ENCODE data around the gene OR5B2. TPM values are rescaled to one million over a fixed set of nuclear protein-coding genes. Genes with fewer than 3 reads are reported as not detected.

The OR5B2 gene
- total and polyA plus RNA-seq, 2 experiments from 2014 or later: not detected

DNA sequence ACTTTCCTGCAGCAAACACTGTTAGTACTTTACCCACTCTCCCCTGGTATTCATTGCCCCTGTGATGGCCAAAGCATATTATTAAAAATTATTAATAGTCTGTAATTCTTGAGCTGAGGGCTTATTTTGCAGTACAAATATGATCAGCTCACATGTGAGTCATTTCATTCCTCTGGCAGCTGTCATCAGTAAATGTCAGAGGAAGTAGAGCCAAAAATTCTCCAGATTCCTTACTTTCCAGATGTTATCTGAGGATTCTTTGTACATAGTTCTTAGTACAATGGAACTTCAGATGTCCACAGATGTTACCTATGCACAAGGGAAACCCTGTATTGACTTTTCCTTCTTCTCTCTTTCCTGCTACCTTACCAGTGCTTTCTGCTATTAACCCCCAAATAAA lies 33.7 kb downstream of the OR5B2 start:
- Histone ChIP-seq H4K20me1 (replicated peaks; ENCODE audit: insufficient read depth) (no peaks in the 10 kb centered on the region), H3K27me3 (ENCODE audit: insufficient read depth) (no peaks in the 10 kb centered on the region), H3K4me1 (ENCODE audit: insufficient read depth) (no peaks in the 10 kb centered on the region), H3K27ac (ENCODE audit: low read depth) (no peak overlapping the region), H3K4me2 (no peak overlapping the region), H3K4me3 (no peak overlapping the region), H3K9me2 (ENCODE audit: insufficient read depth) (no peaks in the 10 kb centered on the region), H3K36me3 (ENCODE audit: insufficient read depth) (no peaks in the 10 kb centered on the region), H3K79me2 (replicated peaks; ENCODE audit: insufficient read depth) (no peaks in the 10 kb centered on the region), H3F3A (replicated peaks; ENCODE audit: low read depth) (no peaks in the 10 kb centered on the region), H2AFZ (no peak overlapping the region)
- Mint-ChIP-seq H3K27me3 (ENCODE audit: insufficient read depth, low read depth, poor library complexity) (no peaks in the 10 kb centered on the region), H3K36me3 (ENCODE audit: low read depth) (peaks cover 2% of the 10 kb centered on the region; the same call in 1 of the 3 replicates), H3K4me3 (no peak overlapping the region), H3K27ac (no peak overlapping the region), H3K9me3 (peaks cover 16% of the 10 kb centered on the region), H3K4me1 (no peaks in the 10 kb centered on the region)
- ATAC-seq (no peak), DNase-seq (ENCODE audit: low spot score) (no peak)
- no peak for TF ChIP-seq NANOG (IDR thresholded peaks at IDR 0.05; ENCODE audit: borderline replicate concordance)
- TF ChIP-seq ZNF331 (CRISPR knock-in tag; IDR thresholded peaks at IDR 0.05; ENCODE audit: low read depth): no peak
- TF ChIP-seq CREB1 (CRISPR knock-in tag; IDR thresholded peaks at IDR 0.05; ENCODE audit: low read depth): no peak

DNA sequence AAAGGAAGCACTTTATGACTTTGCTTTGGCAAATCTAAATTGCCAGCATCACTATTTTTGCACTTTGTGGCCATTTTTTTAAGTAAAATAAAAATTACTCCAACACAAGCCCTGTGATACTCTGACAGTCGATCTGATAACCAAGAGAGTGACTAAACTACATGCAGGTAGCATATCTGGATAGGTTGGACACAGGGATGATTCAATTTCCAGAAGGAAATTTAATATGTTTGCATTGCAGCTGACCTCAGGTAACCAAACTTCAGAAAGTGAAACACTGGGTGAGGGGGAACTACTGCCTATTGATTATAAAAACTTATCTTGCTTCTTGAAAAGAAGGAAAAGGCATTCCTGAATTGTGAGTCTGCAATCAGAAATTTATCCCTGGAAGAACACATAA lies 35.2 kb downstream of the OR5B2 start:
- H3K4me3 Mint-ChIP-seq: no peak overlapping the region
- TF ChIP-seq NANOG (IDR thresholded peaks at IDR 0.05; ENCODE audit: borderline replicate concordance): no peak
- TF ChIP-seq JUNB (IDR thresholded peaks at IDR 0.05; ENCODE audit: unreplicated experiment): no peak
- TF ChIP-seq POLR2AphosphoS5 (IDR thresholded peaks at IDR 0.05; ENCODE audit: low read depth): no peak
- TF ChIP-seq EZH2 (IDR thresholded peaks at IDR 0.05; ENCODE audit: low read depth, unreplicated experiment): no peak
- no peak for TF ChIP-seq ZNF331 (CRISPR knock-in tag; IDR thresholded peaks at IDR 0.05; ENCODE audit: low read depth)
- no peak for TF ChIP-seq STAT1 (IDR thresholded peaks at IDR 0.05; ENCODE audit: unreplicated experiment)
- TF ChIP-seq ZNF114 (CRISPR knock-in tag; IDR thresholded peaks at IDR 0.05): no peak
- TF ChIP-seq EZH2phosphoT487 (IDR thresholded peaks at IDR 0.05; ENCODE audit: unreplicated experiment): no peak
- TF ChIP-seq, protein P1, sequence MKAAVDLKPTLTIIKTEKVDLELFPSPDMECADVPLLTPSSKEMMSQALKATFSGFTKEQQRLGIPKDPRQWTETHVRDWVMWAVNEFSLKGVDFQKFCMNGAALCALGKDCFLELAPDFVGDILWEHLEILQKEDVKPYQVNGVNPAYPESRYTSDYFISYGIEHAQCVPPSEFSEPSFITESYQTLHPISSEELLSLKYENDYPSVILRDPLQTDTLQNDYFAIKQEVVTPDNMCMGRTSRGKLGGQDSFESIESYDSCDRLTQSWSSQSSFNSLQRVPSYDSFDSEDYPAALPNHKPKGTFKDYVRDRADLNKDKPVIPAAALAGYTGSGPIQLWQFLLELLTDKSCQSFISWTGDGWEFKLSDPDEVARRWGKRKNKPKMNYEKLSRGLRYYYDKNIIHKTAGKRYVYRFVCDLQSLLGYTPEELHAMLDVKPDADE (IDR thresholded peaks at IDR 0.05): no peak
- TF ChIP-seq, protein P2, sequence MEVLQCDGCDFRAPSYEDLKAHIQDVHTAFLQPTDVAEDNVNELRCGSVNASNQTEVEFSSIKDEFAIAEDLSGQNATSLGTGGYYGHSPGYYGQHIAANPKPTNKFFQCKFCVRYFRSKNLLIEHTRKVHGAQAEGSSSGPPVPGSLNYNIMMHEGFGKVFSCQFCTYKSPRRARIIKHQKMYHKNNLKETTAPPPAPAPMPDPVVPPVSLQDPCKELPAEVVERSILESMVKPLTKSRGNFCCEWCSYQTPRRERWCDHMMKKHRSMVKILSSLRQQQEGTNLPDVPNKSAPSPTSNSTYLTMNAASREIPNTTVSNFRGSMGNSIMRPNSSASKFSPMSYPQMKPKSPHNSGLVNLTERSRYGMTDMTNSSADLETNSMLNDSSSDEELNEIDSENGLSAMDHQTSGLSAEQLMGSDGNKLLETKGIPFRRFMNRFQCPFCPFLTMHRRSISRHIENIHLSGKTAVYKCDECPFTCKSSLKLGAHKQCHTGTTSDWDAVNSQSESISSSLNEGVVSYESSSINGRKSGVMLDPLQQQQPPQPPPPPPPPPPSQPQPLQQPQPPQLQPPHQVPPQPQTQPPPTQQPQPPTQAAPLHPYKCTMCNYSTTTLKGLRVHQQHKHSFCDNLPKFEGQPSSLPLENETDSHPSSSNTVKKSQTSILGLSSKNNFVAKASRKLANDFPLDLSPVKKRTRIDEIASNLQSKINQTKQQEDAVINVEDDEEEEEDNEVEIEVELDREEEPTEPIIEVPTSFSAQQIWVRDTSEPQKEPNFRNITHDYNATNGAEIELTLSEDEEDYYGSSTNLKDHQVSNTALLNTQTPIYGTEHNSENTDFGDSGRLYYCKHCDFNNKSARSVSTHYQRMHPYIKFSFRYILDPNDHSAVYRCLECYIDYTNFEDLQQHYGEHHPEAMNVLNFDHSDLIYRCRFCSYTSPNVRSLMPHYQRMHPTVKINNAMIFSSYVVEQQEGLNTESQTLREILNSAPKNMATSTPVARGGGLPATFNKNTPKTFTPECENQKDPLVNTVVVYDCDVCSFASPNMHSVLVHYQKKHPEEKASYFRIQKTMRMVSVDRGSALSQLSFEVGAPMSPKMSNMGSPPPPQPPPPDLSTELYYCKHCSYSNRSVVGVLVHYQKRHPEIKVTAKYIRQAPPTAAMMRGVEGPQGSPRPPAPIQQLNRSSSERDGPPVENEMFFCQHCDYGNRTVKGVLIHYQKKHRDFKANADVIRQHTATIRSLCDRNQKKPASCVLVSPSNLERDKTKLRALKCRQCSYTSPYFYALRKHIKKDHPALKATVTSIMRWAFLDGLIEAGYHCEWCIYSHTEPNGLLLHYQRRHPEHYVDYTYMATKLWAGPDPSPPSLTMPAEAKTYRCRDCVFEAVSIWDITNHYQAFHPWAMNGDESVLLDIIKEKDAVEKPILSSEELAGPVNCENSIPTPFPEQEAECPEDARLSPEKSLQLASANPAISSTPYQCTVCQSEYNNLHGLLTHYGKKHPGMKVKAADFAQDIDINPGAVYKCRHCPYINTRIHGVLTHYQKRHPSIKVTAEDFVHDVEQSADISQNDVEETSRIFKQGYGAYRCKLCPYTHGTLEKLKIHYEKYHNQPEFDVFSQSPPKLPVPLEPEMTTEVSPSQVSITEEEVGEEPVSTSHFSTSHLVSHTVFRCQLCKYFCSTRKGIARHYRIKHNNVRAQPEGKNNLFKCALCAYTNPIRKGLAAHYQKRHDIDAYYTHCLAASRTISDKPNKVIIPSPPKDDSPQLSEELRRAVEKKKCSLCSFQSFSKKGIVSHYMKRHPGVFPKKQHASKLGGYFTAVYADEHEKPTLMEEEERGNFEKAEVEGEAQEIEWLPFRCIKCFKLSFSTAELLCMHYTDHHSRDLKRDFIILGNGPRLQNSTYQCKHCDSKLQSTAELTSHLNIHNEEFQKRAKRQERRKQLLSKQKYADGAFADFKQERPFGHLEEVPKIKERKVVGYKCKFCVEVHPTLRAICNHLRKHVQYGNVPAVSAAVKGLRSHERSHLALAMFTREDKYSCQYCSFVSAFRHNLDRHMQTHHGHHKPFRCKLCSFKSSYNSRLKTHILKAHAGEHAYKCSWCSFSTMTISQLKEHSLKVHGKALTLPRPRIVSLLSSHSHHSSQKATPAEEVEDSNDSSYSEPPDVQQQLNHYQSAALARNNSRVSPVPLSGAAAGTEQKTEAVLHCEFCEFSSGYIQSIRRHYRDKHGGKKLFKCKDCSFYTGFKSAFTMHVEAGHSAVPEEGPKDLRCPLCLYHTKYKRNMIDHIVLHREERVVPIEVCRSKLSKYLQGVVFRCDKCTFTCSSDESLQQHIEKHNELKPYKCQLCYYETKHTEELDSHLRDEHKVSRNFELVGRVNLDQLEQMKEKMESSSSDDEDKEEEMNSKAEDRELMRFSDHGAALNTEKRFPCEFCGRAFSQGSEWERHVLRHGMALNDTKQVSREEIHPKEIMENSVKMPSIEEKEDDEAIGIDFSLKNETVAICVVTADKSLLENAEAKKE (CRISPR knock-in tag; IDR thresholded peaks at IDR 0.05): no peak
- TF ChIP-seq, protein P3, sequence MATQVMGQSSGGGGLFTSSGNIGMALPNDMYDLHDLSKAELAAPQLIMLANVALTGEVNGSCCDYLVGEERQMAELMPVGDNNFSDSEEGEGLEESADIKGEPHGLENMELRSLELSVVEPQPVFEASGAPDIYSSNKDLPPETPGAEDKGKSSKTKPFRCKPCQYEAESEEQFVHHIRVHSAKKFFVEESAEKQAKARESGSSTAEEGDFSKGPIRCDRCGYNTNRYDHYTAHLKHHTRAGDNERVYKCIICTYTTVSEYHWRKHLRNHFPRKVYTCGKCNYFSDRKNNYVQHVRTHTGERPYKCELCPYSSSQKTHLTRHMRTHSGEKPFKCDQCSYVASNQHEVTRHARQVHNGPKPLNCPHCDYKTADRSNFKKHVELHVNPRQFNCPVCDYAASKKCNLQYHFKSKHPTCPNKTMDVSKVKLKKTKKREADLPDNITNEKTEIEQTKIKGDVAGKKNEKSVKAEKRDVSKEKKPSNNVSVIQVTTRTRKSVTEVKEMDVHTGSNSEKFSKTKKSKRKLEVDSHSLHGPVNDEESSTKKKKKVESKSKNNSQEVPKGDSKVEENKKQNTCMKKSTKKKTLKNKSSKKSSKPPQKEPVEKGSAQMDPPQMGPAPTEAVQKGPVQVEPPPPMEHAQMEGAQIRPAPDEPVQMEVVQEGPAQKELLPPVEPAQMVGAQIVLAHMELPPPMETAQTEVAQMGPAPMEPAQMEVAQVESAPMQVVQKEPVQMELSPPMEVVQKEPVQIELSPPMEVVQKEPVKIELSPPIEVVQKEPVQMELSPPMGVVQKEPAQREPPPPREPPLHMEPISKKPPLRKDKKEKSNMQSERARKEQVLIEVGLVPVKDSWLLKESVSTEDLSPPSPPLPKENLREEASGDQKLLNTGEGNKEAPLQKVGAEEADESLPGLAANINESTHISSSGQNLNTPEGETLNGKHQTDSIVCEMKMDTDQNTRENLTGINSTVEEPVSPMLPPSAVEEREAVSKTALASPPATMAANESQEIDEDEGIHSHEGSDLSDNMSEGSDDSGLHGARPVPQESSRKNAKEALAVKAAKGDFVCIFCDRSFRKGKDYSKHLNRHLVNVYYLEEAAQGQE (IDR thresholded peaks at IDR 0.05; ENCODE audit: unreplicated experiment): no peak
- TF ChIP-seq CREB1 (CRISPR knock-in tag; IDR thresholded peaks at IDR 0.05; ENCODE audit: low read depth): no peak

More for the DNA sequence above, 35.2 kb downstream of the OR5B2 start:
- H3K36me3 Mint-ChIP-seq (ENCODE audit: low read depth): peaks cover 2% of the 10 kb centered on the region; the same call in 1 of the 3 replicates
- Histone ChIP-seq H4K20me1 (replicated peaks; ENCODE audit: insufficient read depth) (no peaks in the 10 kb centered on the region), H2AFZ (no peak overlapping the region), H3K36me3 (ENCODE audit: insufficient read depth) (no peaks in the 10 kb centered on the region), H3K4me3 (no peak overlapping the region), H3K27ac (ENCODE audit: low read depth) (no peak overlapping the region), H3K79me2 (replicated peaks; ENCODE audit: insufficient read depth) (no peaks in the 10 kb centered on the region), H3K27me3 (ENCODE audit: insufficient read depth) (no peaks in the 10 kb centered on the region), H3F3A (replicated peaks; ENCODE audit: low read depth) (no peaks in the 10 kb centered on the region), H3K9me2 (ENCODE audit: insufficient read depth) (peaks cover 6% of the 10 kb centered on the region; the same call in 1 of the 2 replicates), H3K4me2 (no peak overlapping the region), H3K4me1 (ENCODE audit: insufficient read depth) (no peaks in the 10 kb centered on the region)
- DNase-seq (ENCODE audit: low spot score) (no peak), ATAC-seq (no peak)
- H3K9me3 Mint-ChIP-seq: peaks cover 16% of the 10 kb centered on the region
- no peaks in the 10 kb centered on the region for H3K27me3 Mint-ChIP-seq (ENCODE audit: insufficient read depth, low read depth, poor library complexity)
- no peak overlapping the region for H3K27ac Mint-ChIP-seq
- H3K4me1 Mint-ChIP-seq: no peaks in the 10 kb centered on the region
